WTC11 (cell line): ENCODE results near the gene HIF1A.

ENCODE experiments used
- FOXP1 ChIP-seq: sonication (generic); formaldehyde crosslinking; IDR thresholded peaks from 2 replicates; pipeline ENCODE4 v1.8.0; 2022; ENCODE audit warnings: missing genetic modification reagents, mild to moderate bottlenecking, moderate library complexity, borderline replicate concordance
- TF ChIP-seq, protein P1 (sequence below): sonication (generic); formaldehyde crosslinking; IDR thresholded peaks from 2 replicates; pipeline ENCODE4 v1.8.1; 2023; ENCODE audit warnings: mild to moderate bottlenecking, moderate library complexity, missing genetic modification reagents
- TF ChIP-seq, protein P2 (sequence below): fragments of 200-600 bp; IDR thresholded peaks from 2 replicates; pipeline ENCODE4 v1.8.0; 2022; ENCODE audit warnings: antibody characterized with exemption

- no peak for TF ChIP-seq FOXP1 (CRISPR knock-in tag)
- TF ChIP-seq, protein P1, sequence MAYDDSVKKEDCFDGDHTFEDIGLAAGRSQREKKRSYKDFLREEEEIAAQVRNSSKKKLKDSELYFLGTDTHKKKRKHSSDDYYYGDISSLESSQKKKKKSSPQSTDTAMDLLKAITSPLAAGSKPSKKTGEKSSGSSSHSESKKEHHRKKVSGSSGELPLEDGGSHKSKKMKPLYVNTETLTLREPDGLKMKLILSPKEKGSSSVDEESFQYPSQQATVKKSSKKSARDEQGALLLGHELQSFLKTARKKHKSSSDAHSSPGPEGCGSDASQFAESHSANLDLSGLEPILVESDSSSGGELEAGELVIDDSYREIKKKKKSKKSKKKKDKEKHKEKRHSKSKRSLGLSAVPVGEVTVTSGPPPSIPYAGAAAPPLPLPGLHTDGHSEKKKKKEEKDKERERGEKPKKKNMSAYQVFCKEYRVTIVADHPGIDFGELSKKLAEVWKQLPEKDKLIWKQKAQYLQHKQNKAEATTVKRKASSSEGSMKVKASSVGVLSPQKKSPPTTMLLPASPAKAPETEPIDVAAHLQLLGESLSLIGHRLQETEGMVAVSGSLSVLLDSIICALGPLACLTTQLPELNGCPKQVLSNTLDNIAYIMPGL (CRISPR knock-in tag): no peak
- TF ChIP-seq, protein P2, sequence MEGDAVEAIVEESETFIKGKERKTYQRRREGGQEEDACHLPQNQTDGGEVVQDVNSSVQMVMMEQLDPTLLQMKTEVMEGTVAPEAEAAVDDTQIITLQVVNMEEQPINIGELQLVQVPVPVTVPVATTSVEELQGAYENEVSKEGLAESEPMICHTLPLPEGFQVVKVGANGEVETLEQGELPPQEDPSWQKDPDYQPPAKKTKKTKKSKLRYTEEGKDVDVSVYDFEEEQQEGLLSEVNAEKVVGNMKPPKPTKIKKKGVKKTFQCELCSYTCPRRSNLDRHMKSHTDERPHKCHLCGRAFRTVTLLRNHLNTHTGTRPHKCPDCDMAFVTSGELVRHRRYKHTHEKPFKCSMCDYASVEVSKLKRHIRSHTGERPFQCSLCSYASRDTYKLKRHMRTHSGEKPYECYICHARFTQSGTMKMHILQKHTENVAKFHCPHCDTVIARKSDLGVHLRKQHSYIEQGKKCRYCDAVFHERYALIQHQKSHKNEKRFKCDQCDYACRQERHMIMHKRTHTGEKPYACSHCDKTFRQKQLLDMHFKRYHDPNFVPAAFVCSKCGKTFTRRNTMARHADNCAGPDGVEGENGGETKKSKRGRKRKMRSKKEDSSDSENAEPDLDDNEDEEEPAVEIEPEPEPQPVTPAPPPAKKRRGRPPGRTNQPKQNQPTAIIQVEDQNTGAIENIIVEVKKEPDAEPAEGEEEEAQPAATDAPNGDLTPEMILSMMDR: no peak
These were observed 57.3 kb downstream of the HIF1A start for GRCh38 chr14:61752626-61753025.
